ENCODE results near the gene ZNF526.

Gene ZNF526

GRCh38 chr19:42206871-42207755, 13.0 kb upstream of the ZNF526 start:
- Histone ChIP-seq H3F3A (ENCODE audit: insufficient read depth) (no peaks in the 10 kb centered on the region), H3K9me3 (ENCODE audit: insufficient read depth, low read length) (no peaks in the 10 kb centered on the region), H4K20me1 (ENCODE audit: low read depth, low read length) (no peaks in the 10 kb centered on the region), H3K27ac (ENCODE audit: low read depth, low read length) (no peak overlapping the region), H3K4me2 (ENCODE audit: low read depth, low read length, poor library complexity, severe bottlenecking) (no peak overlapping the region), H3K36me3 (ENCODE audit: low read length) (no peaks in the 10 kb centered on the region; the same call in 1 of the 2 replicates), H3K4me3 (ENCODE audit: insufficient read depth, low read length, poor library complexity, severe bottlenecking) (no peak overlapping the region), H3K9ac (ENCODE audit: low read length) (no peak overlapping the region), H2AFZ (ENCODE audit: low read depth, low read length, severe bottlenecking) (no peak overlapping the region), H3K9me2 (replicated peaks; ENCODE audit: insufficient read depth, low read length) (no peaks in the 10 kb centered on the region), H3K27me3 (ENCODE audit: low read length) (no peaks in the 10 kb centered on the region), H3K79me2 (ENCODE audit: insufficient read depth, low read length) (no peaks in the 10 kb centered on the region)
- TF ChIP-seq CTCF (IDR thresholded peaks at IDR 0.05; ENCODE audit: insufficient read depth, low read length, poor library complexity, severe bottlenecking) (no peak), EZH2phosphoT487 (conservative IDR thresholded peaks at IDR 0.05; ENCODE audit: low read length) (no peak)

GRCh38 chr19:42207767-42208271, 12.3 kb upstream of the ZNF526 start:
- Histone ChIP-seq H3F3A (ENCODE audit: insufficient read depth) (no peaks in the 10 kb centered on the region), H2AFZ (ENCODE audit: low read depth, low read length, severe bottlenecking) (no peak overlapping the region), H3K36me3 (ENCODE audit: low read length) (no peaks in the 10 kb centered on the region; the same call in 1 of the 2 replicates), H3K4me3 (ENCODE audit: insufficient read depth, low read length, poor library complexity, severe bottlenecking) (no peak overlapping the region), H3K4me2 (ENCODE audit: low read depth, low read length, poor library complexity, severe bottlenecking) (no peak overlapping the region), H3K9ac (ENCODE audit: low read length) (no peak overlapping the region), H3K27ac (ENCODE audit: low read depth, low read length) (no peak overlapping the region), H3K27me3 (ENCODE audit: low read length) (no peaks in the 10 kb centered on the region), H3K9me3 (ENCODE audit: insufficient read depth, low read length) (no peaks in the 10 kb centered on the region), H3K9me2 (replicated peaks; ENCODE audit: insufficient read depth, low read length) (no peaks in the 10 kb centered on the region), H3K79me2 (ENCODE audit: insufficient read depth, low read length) (0 out of 2 replicates have a peak, but pooled peaks cover 5% of the 10 kb centered on the region), H4K20me1 (ENCODE audit: low read depth, low read length) (no peaks in the 10 kb centered on the region)
- TF ChIP-seq EZH2phosphoT487 (conservative IDR thresholded peaks at IDR 0.05; ENCODE audit: low read length) (no peak), CTCF (IDR thresholded peaks at IDR 0.05; ENCODE audit: insufficient read depth, low read length, poor library complexity, severe bottlenecking) (no peak)

- H3K27ac ChIP-seq (ENCODE audit: low read depth, low read length), result no peak overlapping the region
- no peaks in the 10 kb centered on the region for H3K9me3 ChIP-seq (ENCODE audit: insufficient read depth, low read length)
- no peak for TF ChIP-seq CTCF (IDR thresholded peaks at IDR 0.05; ENCODE audit: insufficient read depth, low read length, poor library complexity, severe bottlenecking)
- TF ChIP-seq EZH2phosphoT487 (conservative IDR thresholded peaks at IDR 0.05; ENCODE audit: low read length), result no peak
- H2AFZ ChIP-seq (ENCODE audit: low read depth, low read length, severe bottlenecking), result no peak overlapping the region
- H3K79me2 ChIP-seq (ENCODE audit: insufficient read depth, low read length), result 0 out of 2 replicates have a peak, but pooled peaks cover 6% of the 10 kb centered on the region
- no peak overlapping the region for H3K4me3 ChIP-seq (ENCODE audit: insufficient read depth, low read length, poor library complexity, severe bottlenecking)
- H4K20me1 ChIP-seq (ENCODE audit: low read depth, low read length), result no peaks in the 10 kb centered on the region
- no peaks in the 10 kb centered on the region for H3K27me3 ChIP-seq (ENCODE audit: low read length)
- H3K9ac ChIP-seq (ENCODE audit: low read length), result no peak overlapping the region
- H3K36me3 ChIP-seq (ENCODE audit: low read length), result no peaks in the 10 kb centered on the region; the same call in 1 of the 2 replicates
- H3K4me2 ChIP-seq (ENCODE audit: low read depth, low read length, poor library complexity, severe bottlenecking), result no peak overlapping the region
- no peaks in the 10 kb centered on the region for H3F3A ChIP-seq (ENCODE audit: insufficient read depth)
- H3K9me2 ChIP-seq (replicated peaks; ENCODE audit: insufficient read depth, low read length), result no peaks in the 10 kb centered on the region
Measured at GRCh38 chr19:42208612-42209011, 11.5 kb upstream of the ZNF526 start.

Data from SU-DHL-6 (cell line).